ENCODE results near the gene OSER1.

The OSER1 gene

DNA sequence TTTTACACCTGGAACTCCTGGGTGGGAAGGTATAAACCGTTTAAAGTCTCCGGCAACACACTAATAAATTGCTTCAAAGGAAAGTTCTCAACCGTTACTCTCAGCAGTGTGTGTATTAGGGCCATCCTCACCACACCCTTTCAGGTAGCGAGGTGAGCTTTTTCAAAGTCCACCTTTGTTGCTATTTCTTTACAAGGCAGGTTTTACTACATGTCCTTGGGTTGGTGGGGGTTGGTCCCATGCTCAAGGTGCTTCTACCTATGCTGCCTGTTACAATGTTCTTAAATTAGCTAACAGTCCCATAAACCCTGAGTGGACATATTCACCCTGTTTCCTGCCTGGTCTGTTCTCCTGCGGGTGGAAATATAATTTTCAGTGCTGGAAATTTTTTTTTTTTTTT is 13.2 kb upstream of the OSER1 start:
- DNase-seq = no peak

DNA sequence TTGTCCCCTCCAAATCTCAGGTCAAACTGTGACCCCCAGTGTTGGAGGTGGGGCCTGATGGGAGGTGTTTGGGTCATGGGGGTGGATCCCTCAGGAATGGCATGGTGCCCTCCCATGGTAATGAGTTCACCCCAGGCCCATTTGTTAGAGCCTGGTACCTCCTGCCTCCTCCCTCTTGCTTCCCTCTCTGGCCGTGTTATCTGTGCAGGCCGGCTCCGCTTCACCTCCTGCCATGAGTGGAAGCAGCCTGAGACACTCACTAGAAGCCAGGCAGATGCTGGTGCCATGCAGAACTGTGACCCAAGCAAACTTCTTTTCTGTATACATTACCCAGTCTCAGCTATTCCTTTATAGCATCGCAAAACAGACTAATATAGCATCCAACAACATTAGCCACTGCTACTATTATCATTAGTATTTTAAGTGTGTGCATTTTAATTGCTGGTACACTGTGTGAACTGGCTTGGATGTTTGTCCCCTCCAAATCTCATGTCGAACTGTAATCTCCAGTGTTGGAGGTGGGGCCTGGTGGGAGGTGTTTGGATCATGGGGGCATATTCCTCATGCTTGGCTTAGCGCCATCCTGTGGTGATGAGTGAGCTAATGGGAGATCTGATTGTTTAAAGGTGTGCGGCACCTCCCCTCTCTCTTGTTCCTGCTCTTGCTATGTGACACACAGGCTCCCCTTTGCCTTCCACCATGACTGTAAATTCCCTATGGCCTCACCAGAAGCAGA is 12.2 kb upstream of the OSER1 start:
- DNase-seq = no peak

DNA sequence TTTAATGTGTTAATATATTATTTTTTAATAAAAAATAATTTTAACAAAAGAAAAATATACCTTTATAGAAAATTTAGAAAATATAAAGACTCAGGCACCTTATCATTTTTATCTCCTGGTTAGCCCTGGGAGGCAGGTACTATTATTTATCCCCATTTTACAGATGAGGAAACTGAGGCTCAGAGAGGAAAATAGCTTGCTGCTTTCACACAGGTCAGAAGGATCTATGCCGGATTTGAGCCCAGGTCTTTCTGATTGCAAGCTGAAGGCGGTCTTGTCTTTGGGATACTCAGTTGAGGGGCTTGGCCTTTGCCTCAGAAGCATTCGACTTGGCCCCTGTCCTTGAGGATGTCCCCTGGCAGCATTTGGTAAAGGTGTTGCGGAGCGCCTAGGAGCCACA is 11.5 kb upstream of the OSER1 start:
- no peak for DNase-seq

DNA sequence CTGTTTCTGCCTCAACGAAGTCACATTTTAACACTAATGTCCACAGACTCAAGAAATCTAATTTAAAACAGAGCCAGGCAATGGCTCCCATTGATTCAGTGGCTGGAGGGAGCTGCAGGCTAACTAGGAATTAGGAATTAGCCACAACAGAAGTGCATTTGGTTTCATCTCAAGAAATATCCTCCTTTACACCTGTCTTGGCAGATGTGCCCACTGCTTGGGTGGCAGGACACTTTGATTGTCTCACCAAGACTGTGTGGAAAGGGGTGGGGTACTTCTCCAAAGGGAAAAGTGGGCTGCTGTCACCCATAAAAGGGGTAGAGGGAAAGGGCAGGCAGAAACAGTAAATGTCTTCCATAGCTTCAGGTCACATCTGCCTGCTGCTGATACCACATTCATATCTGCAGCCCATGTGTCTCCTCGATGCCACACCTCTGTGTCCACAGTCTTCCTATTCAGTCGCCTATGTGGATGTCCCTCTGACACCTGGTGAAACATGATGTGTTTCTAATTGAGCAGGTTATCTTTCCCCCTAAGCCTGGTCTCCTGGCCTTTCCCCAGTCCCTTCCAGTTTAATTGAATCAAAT is 10.9 kb upstream of the OSER1 start:
- DNase-seq = no peak

DNA sequence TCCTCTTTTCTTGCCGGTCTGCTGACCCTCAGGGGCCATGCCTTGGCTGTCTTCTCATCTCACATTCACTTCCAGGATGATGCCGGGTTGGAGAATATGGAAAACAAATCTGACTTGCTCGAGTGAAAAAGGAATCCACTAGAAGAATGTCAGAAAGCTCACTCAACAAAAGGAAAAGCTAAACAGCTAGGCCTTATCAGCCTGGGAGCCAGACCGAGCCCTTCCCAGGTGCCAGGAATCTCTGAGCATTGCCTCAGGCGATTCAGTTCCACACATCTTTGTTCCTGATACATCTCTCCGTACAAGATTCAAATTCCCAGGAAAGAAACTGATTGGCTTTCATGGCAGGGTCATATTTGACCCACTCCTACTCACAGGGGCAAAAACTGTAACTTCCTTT is 9.2 kb upstream of the OSER1 start:
- DNase-seq = no peak

DNA sequence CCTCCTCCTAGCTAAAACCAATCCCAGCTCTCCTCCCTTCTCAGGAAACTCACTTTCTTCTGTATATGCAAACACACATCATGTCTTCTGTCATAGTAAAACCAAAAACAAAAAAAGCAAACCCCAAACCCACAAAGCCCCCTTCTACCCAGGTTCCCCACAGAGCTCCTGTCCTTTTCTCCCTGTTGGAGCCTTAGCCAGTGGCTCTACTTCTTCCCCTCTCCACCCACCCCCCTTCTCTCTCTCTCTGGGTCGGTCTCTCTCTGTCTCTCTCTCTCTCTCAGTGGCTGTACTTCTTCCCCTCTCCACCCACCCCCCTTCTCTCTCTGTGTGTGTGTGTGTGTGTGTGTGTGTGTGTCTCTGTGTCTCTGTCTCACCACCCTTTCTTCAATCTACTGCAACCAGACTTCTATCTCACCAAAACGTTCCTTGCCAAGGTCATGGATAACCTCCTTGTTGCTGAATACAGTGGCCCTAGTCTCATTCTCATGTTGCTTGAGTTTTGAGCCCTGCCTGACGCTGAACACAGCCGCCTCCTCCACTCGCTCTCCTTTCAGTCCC is 8.7 kb upstream of the OSER1 start:
- DNase-seq = no peak

DNA sequence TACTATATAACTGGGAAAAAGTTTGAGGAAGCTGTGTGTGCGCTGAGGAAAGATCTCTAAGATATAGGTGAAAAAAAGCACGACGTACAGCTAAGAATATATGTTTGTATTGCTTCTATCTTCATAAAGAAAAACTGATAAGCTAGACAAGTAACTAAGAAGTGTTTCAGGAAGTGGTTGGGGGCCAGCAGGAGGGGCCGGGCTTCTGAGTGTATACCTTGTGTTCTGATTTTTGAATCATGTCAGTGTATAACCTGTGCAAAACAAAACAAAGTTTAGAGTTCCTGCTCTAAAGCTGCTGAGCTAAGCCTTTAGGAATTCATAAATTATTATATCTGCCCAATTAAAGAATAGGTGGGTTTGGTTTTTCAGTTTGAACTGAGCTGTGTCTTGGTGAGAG is 7.9 kb upstream of the OSER1 start:
- no peak for DNase-seq

DNA sequence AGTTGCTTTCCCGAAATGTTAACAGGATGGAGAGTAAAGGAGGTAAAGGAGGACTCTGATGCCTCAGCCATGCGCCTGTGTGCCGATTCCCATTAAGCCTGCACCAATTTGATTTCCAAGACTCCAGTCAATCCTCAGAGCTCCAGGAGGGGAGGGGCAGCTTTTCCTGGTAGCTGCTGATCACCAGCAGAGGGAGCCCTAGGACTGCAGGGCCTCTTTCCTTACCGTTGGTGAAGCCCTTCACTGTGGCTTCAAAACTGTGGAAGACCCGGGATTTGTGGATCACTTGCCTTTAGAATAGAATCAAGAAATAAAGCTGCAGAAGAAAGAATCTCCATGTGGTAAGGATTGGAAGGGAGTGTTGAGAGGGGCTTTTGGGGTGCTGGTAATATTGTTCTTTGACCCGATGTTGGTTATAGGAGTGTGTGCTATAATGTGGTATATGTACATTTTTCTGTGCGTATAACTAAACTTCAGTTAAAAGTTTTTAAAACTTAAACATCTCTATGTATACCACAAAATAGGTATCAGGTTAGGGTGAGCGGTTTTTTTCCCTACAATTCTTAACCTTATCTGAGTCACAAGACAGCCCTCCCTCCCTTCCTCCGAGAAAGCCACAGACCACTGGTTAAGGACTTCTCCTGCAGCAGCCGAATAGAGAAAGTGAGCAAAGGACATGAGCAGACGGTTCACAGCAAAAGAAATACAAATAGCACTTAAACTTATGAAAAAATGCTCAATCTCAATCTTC is 6.9 kb upstream of the OSER1 start:
- DNase-seq = peak; percentile 37

DNA sequence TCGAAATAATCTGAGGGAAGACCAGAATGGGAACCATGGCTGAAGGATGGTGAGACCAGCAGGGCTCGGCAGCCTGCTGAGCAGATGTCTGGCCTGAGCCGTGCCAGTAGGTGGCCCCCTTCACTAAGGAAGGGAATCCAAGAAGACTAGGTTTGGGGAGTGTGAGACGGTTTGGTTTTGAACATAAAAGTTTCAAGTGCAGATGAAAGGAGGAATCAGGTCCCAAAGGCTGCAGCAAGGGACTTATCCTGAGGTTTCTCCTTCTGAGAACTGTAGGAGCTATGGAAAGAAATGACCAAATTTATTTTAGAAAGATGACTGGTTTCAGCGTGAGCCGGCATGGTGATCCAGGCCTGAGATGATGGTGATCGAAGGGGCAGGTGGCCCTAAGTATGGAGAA is 4.6 kb upstream of the OSER1 start:
- DNase-seq = peak; percentile 79

DNA sequence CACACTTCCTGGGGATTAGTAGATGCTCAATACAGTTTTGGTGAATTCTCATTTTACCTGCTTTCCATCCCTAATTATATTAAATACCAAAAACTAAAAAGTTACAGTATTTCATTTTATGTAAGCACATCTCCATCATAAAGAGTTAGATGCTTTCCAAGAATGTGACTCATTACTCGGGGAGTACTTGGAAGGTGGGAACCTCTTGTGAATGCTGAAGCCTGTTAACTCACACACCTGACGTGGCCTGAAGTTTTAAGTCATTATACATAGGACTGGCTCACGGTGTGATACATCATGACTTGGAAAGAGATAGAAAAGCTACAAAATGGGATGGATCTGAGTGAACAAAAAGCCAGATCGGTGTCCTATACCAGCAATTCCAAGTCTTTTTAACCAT is 2.2 kb upstream of the OSER1 start:
- DNase-seq = no peak

DNA sequence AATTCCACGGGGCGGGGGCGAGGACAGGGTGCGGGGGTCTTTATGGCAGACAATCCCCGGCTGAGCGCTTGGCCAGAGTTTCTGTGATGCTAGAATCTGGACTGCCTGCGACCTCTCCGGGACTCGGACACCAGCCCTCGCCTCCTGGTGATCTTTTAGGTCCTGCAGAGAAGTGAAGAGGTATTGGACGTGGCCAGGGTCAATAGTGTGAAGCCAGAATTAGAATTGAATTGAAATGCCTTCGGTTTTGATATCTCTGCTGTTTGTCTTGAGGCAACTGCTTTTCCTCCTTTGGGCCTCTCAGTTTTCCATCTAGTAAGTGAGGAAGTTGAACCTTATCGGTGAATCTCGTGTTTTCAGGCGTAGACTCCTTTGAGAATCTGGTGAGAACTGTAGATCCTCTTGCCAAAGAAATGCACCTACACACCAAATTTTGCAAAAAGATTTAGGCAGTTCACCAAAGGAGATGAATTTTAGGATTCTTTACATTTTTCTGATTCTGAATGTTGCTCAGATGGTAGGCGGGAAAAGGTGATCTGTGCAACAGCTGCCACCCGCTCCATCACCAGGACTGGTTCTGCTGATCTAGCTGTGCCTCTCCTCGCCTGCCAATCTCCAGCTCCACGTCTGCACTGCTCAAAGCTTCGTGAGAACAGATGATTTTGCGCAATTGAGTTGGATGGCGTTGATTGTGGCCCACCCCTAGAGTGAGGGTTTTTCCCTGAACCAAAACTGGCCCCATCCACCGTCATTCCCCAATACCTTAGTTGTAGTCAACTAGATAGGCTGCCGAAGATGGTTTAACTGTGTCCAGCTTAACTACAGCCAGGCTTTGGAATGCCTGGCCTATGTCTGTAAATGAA is 837 bp upstream of the OSER1 start:
- no peak for DNase-seq

DNA sequence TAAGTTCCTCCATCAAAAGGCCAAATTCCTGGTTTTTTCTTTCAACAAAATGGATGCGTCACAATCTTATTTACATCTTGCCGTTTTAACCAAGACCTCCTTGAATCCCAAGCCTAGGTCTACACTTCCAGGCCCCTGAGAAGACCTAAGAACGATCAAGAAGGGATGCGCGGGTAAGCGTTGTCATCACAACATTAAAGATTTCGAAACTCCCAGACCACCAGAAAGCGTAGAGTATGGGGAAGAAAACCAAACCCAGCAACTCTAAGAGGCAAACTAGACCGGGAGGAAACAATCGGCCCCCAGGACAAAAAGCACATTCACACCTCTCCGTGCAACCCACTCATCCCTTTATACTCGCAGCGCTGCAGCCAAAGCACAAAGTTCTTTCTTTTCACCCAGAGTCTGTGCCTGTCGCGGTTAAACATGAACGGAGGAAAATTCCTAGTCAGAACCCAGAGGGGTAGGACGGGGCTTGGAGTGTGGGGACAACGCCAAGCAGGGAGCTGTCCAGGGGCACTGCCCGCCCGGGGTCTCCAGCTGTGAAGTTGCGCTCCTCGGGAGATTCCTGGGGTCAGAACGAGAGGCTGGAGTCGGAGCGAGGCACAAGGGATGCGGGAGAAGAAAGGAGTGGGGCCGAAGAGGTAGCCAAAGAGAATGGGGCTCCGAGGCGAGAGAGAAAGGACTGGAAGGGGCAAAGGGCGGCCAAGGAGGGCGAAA is 725 bp downstream of the OSER1 start:
- no peak for DNase-seq

DNA sequence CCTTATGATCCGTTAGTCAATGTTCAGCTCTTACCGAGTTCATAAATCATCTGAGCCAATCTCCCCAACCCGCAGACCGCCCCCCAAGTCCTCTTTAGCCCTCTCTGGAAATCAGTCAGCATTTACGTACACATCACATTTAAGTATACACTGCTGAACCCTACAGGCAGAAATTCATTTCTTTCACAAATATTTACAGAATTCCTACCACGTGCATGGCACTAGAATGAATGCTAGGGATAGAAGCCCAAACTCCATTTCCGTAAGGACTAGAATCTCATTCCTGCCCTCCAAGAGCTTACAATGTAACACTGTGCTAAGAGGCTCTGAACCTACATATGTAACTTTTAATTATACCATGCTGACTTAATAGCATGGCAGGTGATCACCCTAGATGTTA is 1.8 kb downstream of the OSER1 start:
- DNase-seq = no peak

DNA sequence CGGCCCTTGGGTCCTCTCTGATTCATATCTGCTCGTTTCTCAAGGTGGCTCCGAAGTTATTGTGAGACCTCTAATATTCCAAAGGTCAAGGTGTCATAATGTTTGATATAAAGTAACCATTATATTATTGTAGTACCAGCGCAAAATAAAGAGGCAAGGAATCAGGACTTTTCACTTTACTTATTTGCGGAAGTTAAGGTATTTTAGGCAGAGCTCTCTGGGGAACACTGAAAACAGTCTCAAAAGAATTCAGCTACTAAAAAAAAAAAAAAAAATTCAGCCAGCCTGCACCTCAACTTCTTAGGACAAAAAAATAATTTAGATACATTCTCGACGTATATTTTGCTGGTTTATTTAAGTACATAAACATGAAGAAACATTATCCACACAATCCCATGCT is 2.4 kb downstream of the OSER1 start:
- no peak for DNase-seq

DNA sequence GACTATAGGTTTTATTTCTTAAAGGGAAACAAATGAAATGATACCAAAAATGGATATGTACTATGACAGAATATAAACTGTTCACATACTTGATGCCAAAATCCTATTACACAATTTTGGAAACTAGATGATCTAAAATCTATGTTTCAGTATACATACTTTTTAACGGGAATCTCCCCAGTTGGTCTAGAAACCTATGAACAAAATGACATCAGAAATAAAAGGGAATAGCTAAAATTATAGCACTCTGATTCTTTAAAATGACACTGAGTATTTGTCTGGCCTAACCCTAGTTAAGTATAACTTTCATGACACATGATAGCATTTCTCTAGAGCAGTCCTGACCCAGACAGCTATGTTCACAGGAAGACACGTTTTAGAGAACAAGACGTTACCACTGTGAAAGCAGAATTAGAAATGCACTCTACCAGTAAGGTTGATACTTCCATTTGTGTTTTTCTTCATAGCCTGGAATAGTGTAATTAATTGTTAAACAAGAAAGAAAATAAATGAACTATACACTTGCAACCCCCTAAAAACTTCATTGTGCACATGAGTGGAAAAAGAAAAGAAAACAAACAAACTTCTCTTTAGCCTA is 3.3 kb downstream of the OSER1 start:
- DNase-seq = no peak

DNA sequence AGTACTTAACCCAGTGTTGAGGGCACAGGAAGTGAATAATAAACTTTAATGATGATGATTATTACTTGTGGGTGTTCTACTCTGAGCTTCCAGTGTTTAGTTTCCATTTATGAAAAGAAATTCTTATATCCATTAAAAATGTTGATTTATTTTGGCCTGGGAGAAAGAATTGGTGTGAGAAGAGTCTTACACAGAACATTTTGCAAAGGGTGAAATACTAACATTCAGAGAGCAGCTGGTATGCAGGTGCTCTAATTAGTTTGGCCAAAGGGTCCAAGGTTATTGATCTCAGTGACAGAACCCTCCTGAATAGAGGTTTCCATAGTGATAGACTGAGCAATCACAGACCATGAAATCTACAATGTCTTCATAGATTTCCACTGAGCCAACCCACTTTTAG is 4.4 kb downstream of the OSER1 start:
- no peak for DNase-seq

DNA sequence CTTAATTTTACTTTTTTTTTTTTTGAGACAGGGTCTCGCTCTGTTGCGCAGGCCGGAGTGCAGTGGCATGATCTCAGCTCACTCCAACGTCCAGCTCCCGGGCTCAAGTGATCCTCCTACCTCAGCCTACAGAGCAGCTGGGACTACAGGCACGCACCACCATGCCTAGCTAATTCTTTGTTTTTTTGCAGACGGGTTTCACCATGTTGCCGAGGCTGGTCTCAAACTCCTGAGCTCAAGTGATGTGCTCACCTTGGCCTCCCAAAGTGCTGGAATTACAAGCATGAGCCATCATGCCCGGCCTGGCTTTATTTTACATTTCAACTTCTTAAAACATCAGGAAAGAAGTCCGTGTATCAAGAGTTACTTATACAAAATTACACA is 5.7 kb downstream of the OSER1 start:
- DNase-seq = no peak

DNA sequence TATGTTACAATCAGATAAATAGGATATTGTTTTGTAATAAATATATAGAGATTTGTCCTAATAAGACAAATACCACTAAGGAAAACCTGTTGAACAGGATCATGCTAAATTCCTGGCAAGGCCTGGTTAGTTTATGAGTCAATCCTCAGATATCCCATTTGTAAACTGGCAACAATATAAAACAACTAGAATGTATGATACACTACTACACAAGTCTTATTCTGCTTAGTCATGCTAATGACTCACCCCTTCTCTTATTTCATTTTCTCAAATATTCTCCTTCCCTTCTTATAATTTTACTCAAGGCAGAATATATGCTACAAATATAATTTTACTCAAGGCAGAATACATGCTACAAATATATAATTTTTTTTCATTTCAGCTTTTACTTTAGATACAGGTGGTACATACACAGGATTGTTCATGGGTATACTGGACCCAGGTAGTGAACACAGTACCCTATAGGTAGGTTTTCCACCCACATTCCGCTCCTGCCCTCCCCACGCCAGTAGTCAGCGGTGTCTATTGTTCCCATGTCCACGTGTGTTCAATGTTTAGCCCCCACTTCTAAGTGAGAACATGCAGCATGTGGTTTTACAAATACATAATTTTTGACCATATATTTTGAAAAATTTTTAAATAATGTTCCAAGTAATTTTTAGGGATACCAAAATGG is 6.3 kb downstream of the OSER1 start:
- no peak for DNase-seq

DNA sequence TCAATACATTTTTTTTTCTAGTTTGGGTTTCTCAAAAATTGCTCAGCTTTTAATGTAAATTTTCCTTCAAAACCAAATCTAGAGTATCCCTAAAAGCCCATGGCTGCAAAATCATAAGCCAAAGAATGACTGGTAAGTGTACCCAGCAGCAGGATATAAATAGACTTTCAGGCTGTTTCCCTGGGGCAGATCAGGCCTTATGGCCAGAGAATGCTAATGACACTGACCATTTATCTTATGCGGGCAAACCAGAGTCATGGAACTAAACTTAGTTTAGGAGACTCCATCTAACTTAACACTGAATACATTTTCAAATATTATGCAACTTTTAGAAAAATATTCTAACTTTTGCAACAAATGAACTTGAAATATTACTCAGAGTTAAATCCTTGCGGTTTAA is 7.4 kb downstream of the OSER1 start:
- no peak for DNase-seq

DNA sequence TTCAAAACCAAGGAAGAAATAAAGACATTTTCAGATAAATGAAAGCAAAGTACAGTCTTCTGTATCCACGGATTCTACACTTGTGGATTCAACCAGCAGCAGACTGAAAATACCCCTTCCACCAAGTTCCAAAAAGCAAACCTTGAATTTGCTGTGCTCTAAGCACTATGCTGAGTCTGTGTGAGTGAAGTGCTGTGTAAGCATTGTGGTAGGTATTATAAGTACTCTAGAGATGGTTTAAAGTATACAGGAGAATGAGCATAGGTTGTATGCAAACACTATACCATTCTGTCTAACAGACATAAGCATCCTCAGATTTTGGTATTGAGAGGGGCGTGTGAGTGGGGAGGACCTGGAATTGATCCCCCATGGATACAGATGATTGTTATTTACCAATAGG is 9.6 kb downstream of the OSER1 start:
- DNase-seq = no peak

DNA sequence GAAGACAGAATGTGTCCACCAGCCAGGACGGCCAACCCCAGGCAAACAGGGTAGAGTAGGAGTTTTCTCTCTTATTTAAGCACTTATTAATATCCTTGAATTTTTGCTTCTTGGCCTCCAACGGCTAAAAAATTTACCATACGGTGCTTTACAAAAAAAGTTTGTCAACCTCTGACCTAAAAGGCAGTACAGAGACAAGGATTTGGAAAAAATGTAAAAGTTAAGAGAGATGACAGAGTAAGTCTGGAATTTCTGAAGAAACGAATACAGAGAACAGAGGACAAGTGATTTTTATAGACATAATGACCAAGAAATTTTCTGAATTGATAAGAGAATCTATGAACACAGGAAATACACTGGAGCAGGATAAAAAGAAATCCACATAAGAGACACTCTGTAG is 10.2 kb downstream of the OSER1 start:
- no peak for DNase-seq
